ENCODE measurements around the gene PCP2.

PCP2 gene

GRCh38 chr19:7670790-7671189, 37.3 kb upstream of the PCP2 start:
- TF ChIP-seq CTCF (conservative IDR thresholded peaks at IDR 0.05; ENCODE audit: low read depth, low read length) = no peak
- no peak overlapping the region for H3K4me3 ChIP-seq (ENCODE audit: low read length)
- no peak for DNase-seq (ENCODE audit: low read depth)

GRCh38 chr19:7670150-7670783, 36.7 kb upstream of the PCP2 start:
- no peak overlapping the region for H3K4me3 ChIP-seq (ENCODE audit: low read length)
- no peak for DNase-seq (ENCODE audit: low read depth)
- no peak for TF ChIP-seq CTCF (conservative IDR thresholded peaks at IDR 0.05; ENCODE audit: low read depth, low read length)

- TF ChIP-seq CTCF (conservative IDR thresholded peaks at IDR 0.05; ENCODE audit: low read depth, low read length) = no peak
- no peak overlapping the region for H3K4me3 ChIP-seq (ENCODE audit: low read length)
- no peak for DNase-seq (ENCODE audit: low read depth)
Observed at GRCh38 chr19:7669641-7670040, 36.1 kb upstream of the PCP2 start.

- TF ChIP-seq CTCF (conservative IDR thresholded peaks at IDR 0.05; ENCODE audit: low read depth, low read length) = no peak
- no peak within 1 kb of the TSS for H3K4me3 ChIP-seq (ENCODE audit: low read length)
Observed at GRCh38 chr19:7668842-7669241, 35.3 kb upstream of the PCP2 start, which contains the start of gene RETN. Gene RETN (plus strand): TSS chr19:7669049. CDS start chr19:7669327, 278 bp downstream.

GRCh38 chr19:7665076-7665475, 31.6 kb upstream of the PCP2 start:
- H3K4me3 ChIP-seq (ENCODE audit: low read length) = no peak overlapping the region
- DNase-seq (ENCODE audit: low read depth) = peak; percentile 43
- TF ChIP-seq CTCF (conservative IDR thresholded peaks at IDR 0.05; ENCODE audit: low read depth, low read length) = no peak

More at GRCh38 chr19:7668842-7669241, 35.3 kb upstream of the PCP2 start, which contains the start of gene RETN:
- DNase-seq (ENCODE audit: low read depth) = no peak

GRCh38 chr19:7663706-7664105, 30.2 kb upstream of the PCP2 start:
- no peak for TF ChIP-seq CTCF (conservative IDR thresholded peaks at IDR 0.05; ENCODE audit: low read depth, low read length)
- DNase-seq (ENCODE audit: low read depth) = no peak
- no peak overlapping the region for H3K4me3 ChIP-seq (ENCODE audit: low read length)

- TF ChIP-seq CTCF (conservative IDR thresholded peaks at IDR 0.05; ENCODE audit: low read depth, low read length) = no peak
- DNase-seq (ENCODE audit: low read depth) = no peak
- no peak overlapping the region for H3K4me3 ChIP-seq (ENCODE audit: low read length)
Observed at GRCh38 chr19:7662657-7663056, 29.1 kb upstream of the PCP2 start.

All from retinal pigment epithelial cell (primary cell).